Fibroblast of lung (primary cell): ENCODE measurements around the gene PFKP. TPM values are rescaled to one million over a fixed set of nuclear protein-coding genes. Genes with fewer than 3 reads are reported as not detected.

Experiments
- DNase-seq, 2 donors: peaks; one replicate each; pipeline versions ENCODE4 v3.0.0 to v3.0.0-alpha.2; 2010; ENCODE audit warnings: low read depth in 2 of 2
- H2AFZ ChIP-seq: 2 replicates; pipeline ENCODE4 v1.5.1; 2012; ENCODE audit warnings: low read length, control low read depth, inconsistent platforms
- H3K27ac ChIP-seq: 2 replicates; pipeline ENCODE4 v1.5.1; 2011; ENCODE audit warnings: low read length, control low read depth; ENCODE audit not compliant: insufficient read depth
- H3K27me3 ChIP-seq: 2 replicates; pipeline ENCODE4 v1.5.1; 2011; ENCODE audit warnings: mild to moderate bottlenecking, low read length; ENCODE audit not compliant: control insufficient read depth, insufficient read depth
- H3K36me3 ChIP-seq: 2 replicates; pipeline ENCODE4 v1.5.1; 2011; ENCODE audit warnings: low read length; ENCODE audit not compliant: control insufficient read depth, insufficient read depth
- H3K4me1 ChIP-seq: 2 replicates; pipeline ENCODE4 v1.5.1; 2011; ENCODE audit warnings: low read length; ENCODE audit not compliant: control insufficient read depth, insufficient read depth; ENCODE audit errors: extremely low read depth
- H3K4me2 ChIP-seq: 2 replicates; pipeline ENCODE4 v1.5.1; 2011; ENCODE audit warnings: low read length, control low read depth; ENCODE audit not compliant: insufficient read depth; ENCODE audit errors: extremely low read depth
- H3K4me3 ChIP-seq, 4 experiments: fragments of 200-600 bp in 1 of 4; sonication (generic) in 1 of 4; replicated peaks in 1 of 4; 2 replicates each; pipeline ENCODE4 v1.5.1; 2011 to 2016; ENCODE audit warnings: low read length in 4 of 4, low read depth in 3 of 4, mild to moderate bottlenecking in 3 of 4, control low read depth in 2 of 4, inconsistent platforms in 1 of 4, mixed read lengths in 1 of 4; ENCODE audit not compliant: insufficient read depth in 1 of 4; ENCODE audit errors: control extremely low read depth in 1 of 4
- H3K79me2 ChIP-seq: 2 replicates; pipeline ENCODE4 v1.5.1; 2012; ENCODE audit warnings: mild to moderate bottlenecking, low read length, inconsistent platforms; ENCODE audit not compliant: control insufficient read depth, insufficient read depth
- H3K9ac ChIP-seq: 2 replicates; pipeline ENCODE4 v1.5.1; 2011; ENCODE audit warnings: mild to moderate bottlenecking, low read length, control low read depth; ENCODE audit not compliant: insufficient read depth
- H3K9me3 ChIP-seq: 2 replicates; pipeline ENCODE4 v1.5.1; 2012; ENCODE audit warnings: low read depth, low read length; ENCODE audit not compliant: control insufficient read depth, insufficient read depth
- H4K20me1 ChIP-seq: 2 replicates; pipeline ENCODE4 v1.5.1; 2011; ENCODE audit warnings: low read length; ENCODE audit not compliant: control insufficient read depth, insufficient read depth; ENCODE audit errors: extremely low read depth
- EZH2 ChIP-seq: IDR thresholded peaks from 2 replicates; pipeline ENCODE4 v1.5.1; 2012; ENCODE audit warnings: low read length, control low read depth, mild to moderate bottlenecking; ENCODE audit errors: missing control alignments
- polyA plus RNA-seq, 2 donors: library from polyadenylated mRNA; depleted of rRNA in 1 of 2; stranded (reverse) in 1 of 2; unstranded in 1 of 2; fragments of >200 nt; gene quantifications; 2 replicates each; pipeline ENCODE4 v1.2.1, GENCODE V29; 2011 to 2012; ENCODE audit warnings: missing spikeins in 1 of 2
- total RNA-seq: library from RNA; depleted of rRNA; stranded (reverse); fragments of >200 nt; gene quantifications from 2 replicates; pipeline ENCODE4 v1.2.1, GENCODE V29; 2014
- TF ChIP-seq, protein P1 (sequence below), 2 donors: IDR thresholded peaks in 1 of 2; conservative IDR thresholded peaks in 1 of 2; 1 replicate in 1 of 2; 2 replicates in 1 of 2; pipeline ENCODE4 v1.5.1; 2011 to 2012; ENCODE audit warnings: low read length in 2 of 2, control low read depth in 1 of 2, inconsistent platforms in 1 of 2, low read depth in 1 of 2, mild to moderate bottlenecking in 1 of 2

Gene PFKP
- total and polyA plus RNA-seq, 2 donors (not counting 1 experiment from before 2014, with no cell fraction given), result 74.3 to 90.3 TPM

- no peak for TF ChIP-seq EZH2
- TF ChIP-seq, protein P1, sequence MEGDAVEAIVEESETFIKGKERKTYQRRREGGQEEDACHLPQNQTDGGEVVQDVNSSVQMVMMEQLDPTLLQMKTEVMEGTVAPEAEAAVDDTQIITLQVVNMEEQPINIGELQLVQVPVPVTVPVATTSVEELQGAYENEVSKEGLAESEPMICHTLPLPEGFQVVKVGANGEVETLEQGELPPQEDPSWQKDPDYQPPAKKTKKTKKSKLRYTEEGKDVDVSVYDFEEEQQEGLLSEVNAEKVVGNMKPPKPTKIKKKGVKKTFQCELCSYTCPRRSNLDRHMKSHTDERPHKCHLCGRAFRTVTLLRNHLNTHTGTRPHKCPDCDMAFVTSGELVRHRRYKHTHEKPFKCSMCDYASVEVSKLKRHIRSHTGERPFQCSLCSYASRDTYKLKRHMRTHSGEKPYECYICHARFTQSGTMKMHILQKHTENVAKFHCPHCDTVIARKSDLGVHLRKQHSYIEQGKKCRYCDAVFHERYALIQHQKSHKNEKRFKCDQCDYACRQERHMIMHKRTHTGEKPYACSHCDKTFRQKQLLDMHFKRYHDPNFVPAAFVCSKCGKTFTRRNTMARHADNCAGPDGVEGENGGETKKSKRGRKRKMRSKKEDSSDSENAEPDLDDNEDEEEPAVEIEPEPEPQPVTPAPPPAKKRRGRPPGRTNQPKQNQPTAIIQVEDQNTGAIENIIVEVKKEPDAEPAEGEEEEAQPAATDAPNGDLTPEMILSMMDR (conservative IDR thresholded peaks at IDR 0.05 in 1 of 2, IDR thresholded peaks at IDR 0.05 in 1 of 2; ENCODE audit: low read depth in 1 of 2, low read length in 2 of 2), result no peak
- H3K79me2 ChIP-seq, result peaks cover 87% of the 10 kb centered on the region
- no peaks in the 10 kb centered on the region for H3K9me3 ChIP-seq
- H3K36me3 ChIP-seq, result peaks cover 9% of the 10 kb centered on the region
- DNase-seq, result peak in 1 of 2 donors; percentile 71
- H2AFZ ChIP-seq, result no peak overlapping the region
- H3K4me1 ChIP-seq, result peaks cover 11% of the 10 kb centered on the region
- no peaks in the 10 kb centered on the region for H4K20me1 ChIP-seq
- H3K27me3 ChIP-seq, result no peaks in the 10 kb centered on the region
- H3K4me2 ChIP-seq, result no peak overlapping the region
- no peak overlapping the region for H3K27ac ChIP-seq
- no peak overlapping the region for H3K4me3 ChIP-seq
- H3K9ac ChIP-seq, result no peak overlapping the region
Measured at GRCh38 chr10:3074145-3074665, 6.9 kb downstream of the PFKP start.

DNA sequence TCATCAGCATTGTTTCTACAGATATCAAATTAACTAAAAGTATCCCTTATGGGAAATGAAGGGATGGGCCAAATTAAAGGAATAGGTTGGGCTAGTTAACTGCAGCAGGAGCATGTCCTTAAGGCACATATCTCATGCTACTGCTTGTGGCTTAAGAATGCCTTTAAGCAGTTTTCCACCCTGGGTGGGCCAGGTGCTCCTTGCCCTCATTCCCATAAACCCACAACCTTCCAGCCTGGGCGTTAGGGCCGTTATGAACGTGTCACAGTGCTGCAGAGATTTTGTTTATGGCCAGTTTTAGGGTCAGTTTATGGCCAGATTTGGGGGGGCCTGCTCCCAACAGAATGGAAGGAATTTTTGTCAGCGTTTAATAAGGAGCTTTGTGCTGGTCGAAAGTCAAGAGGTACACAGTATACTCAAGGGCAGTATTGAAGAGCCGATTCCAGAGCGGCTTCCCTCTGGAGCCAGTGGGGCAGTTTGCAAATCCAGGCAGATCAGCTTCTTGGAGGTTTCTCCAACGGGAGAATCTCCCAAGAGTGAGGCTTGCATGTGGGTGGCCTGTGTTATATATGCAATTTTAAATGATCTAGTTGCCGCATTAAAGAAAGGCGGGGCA, 7.7 kb downstream of the PFKP start:
- Histone ChIP-seq H3K9ac (no peak overlapping the region), H3K4me2 (no peak overlapping the region), H3K4me3 (no peak overlapping the region), H3K36me3 (peaks cover 14% of the 10 kb centered on the region), H4K20me1 (no peaks in the 10 kb centered on the region), H3K79me2 (peaks cover 83% of the 10 kb centered on the region), H3K4me1 (peaks cover 4% of the 10 kb centered on the region), H3K27me3 (no peaks in the 10 kb centered on the region), H3K9me3 (no peaks in the 10 kb centered on the region), H2AFZ (no peak overlapping the region), H3K27ac (no peak overlapping the region)
- no peak for TF ChIP-seq EZH2
- TF ChIP-seq, protein P1 (conservative IDR thresholded peaks at IDR 0.05 in 1 of 2, IDR thresholded peaks at IDR 0.05 in 1 of 2; ENCODE audit: low read depth in 1 of 2, low read length in 2 of 2), result no peak
- DNase-seq, result no peak

- TF ChIP-seq EZH2, result no peak
- TF ChIP-seq, protein P1 (conservative IDR thresholded peaks at IDR 0.05 in 1 of 2, IDR thresholded peaks at IDR 0.05 in 1 of 2; ENCODE audit: low read depth in 1 of 2, low read length in 2 of 2), result no peak
- Histone ChIP-seq H3K4me1 (peaks cover 4% of the 10 kb centered on the region), H3K9me3 (no peaks in the 10 kb centered on the region), H3K4me3 (no peak overlapping the region), H3K79me2 (peaks cover 73% of the 10 kb centered on the region), H3K4me2 (no peak overlapping the region), H2AFZ (no peak overlapping the region), H3K36me3 (peaks cover 14% of the 10 kb centered on the region), H3K27ac (no peak overlapping the region), H3K9ac (no peak overlapping the region), H4K20me1 (no peaks in the 10 kb centered on the region), H3K27me3 (no peaks in the 10 kb centered on the region)
- no peak for DNase-seq
Measured at GRCh38 chr10:3076138-3076537, 8.8 kb downstream of the PFKP start.
